HG03520 (cell line): ENCODE data around the gene CALN1.
"Not testable (repeated sequence)": the region's sequence is repeated elsewhere in the genome, so short reads cannot be mapped to it uniquely, and the experiment has no call there.

Experiments
- ATAC-seq: cut with Tn5 transposase; IDR thresholded peaks from one replicate; pipeline ENCODE4 v1.9.1; 2021; ENCODE audit warnings: mild to moderate bottlenecking, moderate library complexity; ENCODE audit not compliant: unreplicated experiment

CALN1 gene

GRCh38 chr7:72412121-72412618 is at the start of gene CALN1:
TSS of gene CALN1 (minus strand) at chr7:72412338.
- not testable (repeated sequence) for ATAC-seq

GRCh38 chr7:72453471-72453870 is 41.3 kb upstream of the CALN1 start:
- no peak for ATAC-seq

GRCh38 chr7:72447465-72448204 is 35.5 kb upstream of the CALN1 start:
- ATAC-seq, result no peak

GRCh38 chr7:72446591-72447462 is 34.7 kb upstream of the CALN1 start:
- ATAC-seq, result no peak

- ATAC-seq, result no peak
Observed at GRCh38 chr7:72446131-72446530, 34.0 kb upstream of the CALN1 start.

DNA sequence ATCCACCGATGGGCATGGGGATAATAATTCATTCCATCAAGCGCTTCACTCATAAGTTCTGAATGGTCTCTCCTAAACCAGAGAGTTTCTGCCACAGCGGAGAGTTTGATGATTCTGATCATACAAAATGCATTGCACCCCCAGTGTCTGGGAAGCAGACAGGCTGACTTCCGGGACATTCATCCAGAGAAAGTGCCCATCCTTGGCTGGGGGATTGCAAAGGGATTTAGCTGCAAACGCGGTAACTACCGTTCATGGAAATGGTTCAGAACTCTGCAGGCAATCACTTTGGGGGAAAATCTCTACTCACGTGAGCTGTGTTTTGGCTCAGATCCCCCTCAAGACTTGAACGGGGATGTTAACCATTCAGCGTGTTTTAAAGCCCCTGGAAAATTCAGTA is 33.4 kb upstream of the CALN1 start:
- ATAC-seq, result no peak

DNA sequence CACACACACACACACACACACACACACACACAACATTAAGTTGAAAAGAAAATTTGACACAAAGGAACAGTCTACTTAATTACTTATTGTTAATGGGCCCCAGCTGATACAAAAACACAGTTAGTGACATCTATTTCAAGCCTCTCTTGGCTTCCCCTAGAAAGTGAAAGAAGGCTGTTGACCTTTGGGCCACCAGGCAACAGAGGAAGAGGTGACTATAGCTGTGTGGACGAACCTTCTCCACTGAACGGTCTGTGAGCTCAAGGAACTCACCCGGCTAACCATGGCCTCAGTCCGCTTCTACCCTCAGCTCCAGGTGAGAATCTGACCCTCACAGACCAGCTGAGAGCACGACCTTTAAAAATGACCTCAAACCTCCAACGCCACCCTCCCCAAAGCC is 32.9 kb upstream of the CALN1 start:
- ATAC-seq, result no peak

GRCh38 chr7:72444026-72444776 is 32.1 kb upstream of the CALN1 start:
- no peak for ATAC-seq

DNA sequence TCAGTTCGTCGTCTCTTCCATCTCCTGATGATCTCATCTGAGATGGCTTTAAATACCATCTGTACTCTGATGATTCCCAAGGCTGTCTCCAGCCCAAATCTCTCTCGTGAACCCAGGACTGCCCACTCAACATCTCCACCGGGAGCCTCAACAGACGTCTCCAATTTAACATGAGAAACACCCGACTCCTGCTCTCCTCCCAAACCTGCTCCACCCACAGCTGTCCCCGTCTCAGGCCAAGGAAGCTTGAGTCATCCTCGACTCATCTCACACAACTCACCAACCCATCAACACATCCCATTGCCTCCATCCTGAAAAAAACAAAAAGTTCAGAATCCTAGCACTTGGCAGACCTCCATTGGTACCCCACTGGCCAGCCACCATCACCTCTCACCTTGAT is 29.7 kb upstream of the CALN1 start:
- no peak for ATAC-seq

DNA sequence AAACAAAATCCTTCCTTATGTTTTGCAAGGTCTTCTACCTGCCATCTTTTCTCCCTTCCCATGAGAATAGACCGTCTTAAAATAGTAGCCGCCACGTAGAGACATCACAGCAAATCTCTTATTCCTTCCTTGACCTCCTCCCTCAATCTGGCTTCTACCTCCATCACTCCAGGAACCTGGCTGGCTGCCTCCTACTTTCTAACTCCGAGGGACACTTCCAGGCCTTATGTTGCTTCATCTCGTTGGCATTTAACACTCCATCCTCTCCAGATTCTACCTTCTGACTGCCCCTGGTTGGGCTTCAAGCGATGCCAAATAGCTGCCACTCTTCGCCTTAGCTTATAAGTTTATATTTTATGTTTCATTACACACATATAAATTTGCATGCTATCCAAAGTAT is 26.4 kb upstream of the CALN1 start:
- ATAC-seq, result no peak

- ATAC-seq, result no peak
Observed at GRCh38 chr7:72437610-72438009, 25.5 kb upstream of the CALN1 start.

GRCh38 chr7:72437061-72437585 is 25.0 kb upstream of the CALN1 start:
- no peak for ATAC-seq

GRCh38 chr7:72435925-72436480 is 23.9 kb upstream of the CALN1 start:
- ATAC-seq, result no peak

DNA sequence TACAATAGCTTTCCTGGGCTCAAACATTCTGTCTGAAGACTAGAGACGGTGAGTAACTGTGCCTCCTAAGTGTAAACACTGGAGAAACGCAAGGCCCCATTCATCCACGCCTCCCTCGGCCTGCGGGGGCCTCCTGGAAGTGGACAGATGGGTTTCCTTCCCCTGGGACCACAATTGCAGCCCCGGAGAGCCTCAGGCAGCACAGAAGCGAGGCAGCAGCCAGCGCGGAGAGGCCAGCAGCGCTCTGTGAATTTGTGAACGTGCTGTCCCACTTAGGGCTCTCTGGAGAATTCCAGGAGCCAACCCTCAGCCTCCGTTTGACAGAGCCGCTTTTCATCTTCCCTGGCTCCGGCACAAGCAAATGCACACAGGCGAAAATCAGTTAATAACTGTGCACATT is 23.2 kb upstream of the CALN1 start:
- no peak for ATAC-seq

DNA sequence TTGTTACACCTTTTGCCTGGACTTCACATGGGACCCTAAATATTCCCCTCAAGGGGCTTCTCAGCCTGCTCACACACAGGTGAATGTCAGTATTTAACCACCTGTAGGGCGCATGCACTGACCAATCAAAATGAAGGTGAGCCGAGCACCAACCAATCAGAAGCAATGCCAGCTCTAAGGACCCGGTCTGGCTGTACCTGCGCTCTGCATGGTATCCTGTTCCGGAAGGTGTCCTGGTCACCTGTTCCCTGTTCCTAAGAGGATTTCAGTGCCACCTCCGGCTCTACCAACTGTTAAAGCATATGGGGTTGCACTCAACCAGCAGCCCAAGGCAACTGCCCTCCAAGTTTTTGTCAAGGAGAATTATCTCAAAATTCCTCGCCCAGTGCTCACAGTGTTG is 18.4 kb upstream of the CALN1 start:
- ATAC-seq, result no peak

DNA sequence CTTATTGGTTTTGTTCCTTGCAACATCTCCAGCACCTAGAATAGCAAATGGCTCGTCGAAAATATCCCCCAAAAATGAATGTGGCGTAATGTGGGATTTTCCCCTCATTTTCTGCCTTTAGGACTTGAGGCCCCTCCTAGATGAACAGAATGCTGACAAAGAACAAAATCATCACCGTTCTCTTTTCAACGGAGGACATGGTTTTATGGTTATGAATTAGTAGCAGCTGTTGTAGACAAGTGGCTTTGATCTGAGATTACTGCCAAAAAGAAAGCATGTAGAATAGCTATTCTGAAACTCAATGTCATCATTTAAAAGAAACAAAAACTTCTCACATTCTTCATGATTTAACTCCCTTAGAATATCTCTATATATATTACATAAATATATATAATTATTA is 17.2 kb upstream of the CALN1 start:
- no peak for ATAC-seq

- ATAC-seq, result no peak
Observed at GRCh38 chr7:72416846-72417245, 4.7 kb upstream of the CALN1 start.

DNA sequence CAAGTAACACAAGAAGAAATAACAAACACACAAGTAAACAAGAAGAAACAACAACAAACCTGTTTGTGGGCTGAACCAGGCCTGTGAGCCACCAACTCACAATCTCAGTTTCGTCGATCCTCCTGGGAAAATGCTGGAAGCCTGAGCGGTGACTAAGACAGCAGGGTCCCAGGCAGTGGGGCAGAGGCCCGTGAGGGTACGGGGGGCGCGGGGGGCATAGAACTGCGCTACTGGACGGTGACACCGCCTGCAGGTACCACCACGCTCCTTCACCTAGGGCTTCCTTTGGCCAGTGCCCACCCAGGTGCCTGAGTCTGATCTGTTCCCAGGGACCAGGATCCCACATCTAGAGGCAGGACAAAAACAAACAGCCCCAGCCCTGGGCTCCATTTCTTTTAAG is 3.4 kb upstream of the CALN1 start:
- no peak for ATAC-seq

DNA sequence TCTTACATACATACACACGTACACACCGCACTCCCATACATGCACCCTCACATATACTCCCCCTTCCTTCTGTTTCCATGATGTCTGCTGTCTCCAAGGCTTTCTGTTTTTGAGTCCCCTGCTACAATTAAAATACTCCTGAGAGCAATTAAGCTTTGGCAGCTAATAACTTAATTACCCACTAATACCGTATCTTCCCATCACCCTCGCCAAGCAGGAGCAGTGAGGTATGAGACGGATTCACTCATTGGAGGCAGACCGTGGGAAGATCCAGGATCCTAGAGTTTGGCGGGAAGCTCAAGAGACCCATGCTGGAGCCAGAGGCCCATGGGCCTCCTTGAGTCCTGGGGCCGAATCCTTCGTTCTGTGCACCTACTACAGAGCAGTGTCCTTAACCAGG is 1.7 kb upstream of the CALN1 start:
- ATAC-seq, result no peak

DNA sequence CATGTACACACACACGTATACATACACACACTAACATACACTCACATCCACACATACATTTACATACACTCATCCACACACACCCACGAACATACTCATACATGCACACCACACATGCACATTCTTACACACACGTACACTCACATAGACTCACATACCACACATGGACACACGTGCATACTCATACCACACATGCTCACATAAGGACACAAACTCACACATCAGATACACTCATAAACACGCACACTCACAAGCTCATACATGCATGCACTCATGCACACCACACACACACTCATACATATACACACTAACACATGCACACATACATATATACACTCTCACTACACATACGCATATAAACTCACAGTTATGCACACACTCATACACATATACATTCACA is 1.2 kb upstream of the CALN1 start:
- ATAC-seq, result no peak

- ATAC-seq, result no peak
Observed at GRCh38 chr7:72411419-72411818, 719 bp downstream of the CALN1 start.
